ENCODE measurements around the gene SPATA16. TPM values are rescaled to one million over a fixed set of nuclear protein-coding genes. Genes with fewer than 3 reads are reported as not detected.

Gene SPATA16
- total RNA-seq, 1 donor from 2014 or later: not detected

- H3K4me1 ChIP-seq: no peaks in the 10 kb centered on the region
- H3K27me3 ChIP-seq: no peaks in the 10 kb centered on the region
- intact Hi-C loops (cut with DNase I): no loop called here
- DNase-seq (ENCODE audit: low spot score in 2 of 2): no peak
- no peaks in the 10 kb centered on the region for H3K9me3 ChIP-seq
- H3K36me3 ChIP-seq: no peaks in the 10 kb centered on the region
- H3K4me3 ChIP-seq: no peak overlapping the region
- no peak overlapping the region for H3K27ac ChIP-seq
- no peak for TF ChIP-seq CTCF (IDR thresholded peaks at IDR 0.05)
These were observed 300.6 kb downstream of the SPATA16 start for GRCh38 chr3:172840463-172840862.

GRCh38 chr3:172839679-172840078 lies 301.4 kb downstream of the SPATA16 start:
- no peaks in the 10 kb centered on the region for H3K4me1 ChIP-seq
- no peak overlapping the region for H3K27ac ChIP-seq
- H3K36me3 ChIP-seq: no peaks in the 10 kb centered on the region
- DNase-seq (ENCODE audit: low spot score in 2 of 2): no peak
- TF ChIP-seq CTCF (IDR thresholded peaks at IDR 0.05): no peak
- H3K27me3 ChIP-seq: no peaks in the 10 kb centered on the region
- intact Hi-C loops (cut with DNase I): no loop called here
- H3K4me3 ChIP-seq: no peak overlapping the region
- H3K9me3 ChIP-seq: no peaks in the 10 kb centered on the region
